SIG-M5 treated with dmso at 0.1 percent for 504 hours (cell line): ENCODE measurements around the gene OCIAD2.
A peak's percentile ranks its signal among the peaks of the same experiment; 100 is the strongest.
"Not testable (repeated sequence)": the region's sequence is repeated elsewhere in the genome, so short reads cannot be mapped to it uniquely, and the experiment has no call there.

Source experiments
- DNase-seq: peaks from one replicate; lab custom pipeline; 2025; ENCODE audit not compliant: unreplicated experiment; lab: John Stamatoyannopoulos, UW

OCIAD2 gene

GRCh38 chr4:48906206-48907173 lies at the start of gene OCIAD2:
Gene OCIAD2 (minus strand): TSS chr4:48906774. CDS start chr4:48904549, 2,225 bp downstream.
- peak; percentile 50 for DNase-seq

- DNase-seq, result no peak
Measured at GRCh38 chr4:48954314-48954713, 47.7 kb upstream of the OCIAD2 start.

DNA sequence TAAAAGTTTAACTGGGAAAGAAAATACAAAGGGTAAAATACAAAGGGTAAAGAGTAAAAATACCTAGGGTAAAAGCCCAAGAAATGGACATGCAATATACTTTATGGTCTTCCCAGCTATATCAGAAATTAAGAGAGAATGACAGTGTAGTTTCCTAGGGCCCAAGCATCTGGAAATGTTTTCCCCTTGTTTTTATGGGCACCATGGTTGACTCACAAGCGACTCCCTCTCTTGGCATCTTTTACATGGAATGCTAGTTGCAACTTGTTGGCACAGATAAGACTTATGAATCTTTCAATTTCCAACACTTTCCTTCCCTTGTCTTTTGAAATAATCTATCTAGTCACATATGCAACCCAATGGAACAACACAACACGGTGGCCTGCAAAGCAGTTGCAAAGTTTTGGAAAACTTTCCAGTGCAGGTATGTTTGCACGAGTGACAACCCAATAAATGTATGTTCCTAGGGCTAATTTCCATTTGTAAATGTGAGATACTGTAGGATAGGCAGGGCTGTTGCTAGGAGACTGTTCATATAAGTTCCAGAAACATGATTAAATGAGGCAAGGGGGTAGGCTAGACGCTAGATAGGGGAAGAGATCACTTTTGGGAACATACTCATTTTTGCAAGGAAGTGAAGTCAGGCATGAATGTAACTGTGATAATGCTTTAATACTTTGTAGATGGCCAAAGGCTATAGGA lies 43.1 kb upstream of the OCIAD2 start:
- DNase-seq, result no peak

- DNase-seq, result no peak
Measured at GRCh38 chr4:48949086-48949485, 42.5 kb upstream of the OCIAD2 start.

DNA sequence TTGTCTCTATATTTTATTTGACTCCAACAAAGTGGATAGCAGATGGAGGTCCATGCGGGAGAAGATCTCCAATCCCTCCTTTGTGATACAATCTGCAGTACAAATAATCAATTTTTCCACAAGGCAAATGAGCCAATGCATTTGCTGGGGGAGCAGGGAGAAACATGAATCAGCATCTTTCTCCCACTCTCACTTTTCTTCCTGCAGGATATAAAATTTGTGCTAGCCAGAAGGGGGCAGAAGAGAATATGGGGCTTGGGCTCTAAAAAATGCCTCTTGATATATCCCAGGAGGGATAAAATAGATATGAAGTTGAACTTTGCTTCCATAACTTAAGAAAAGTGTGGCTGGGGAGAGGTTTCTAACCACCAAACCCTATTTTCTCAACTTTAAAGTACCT lies 41.2 kb upstream of the OCIAD2 start:
- no peak for DNase-seq

GRCh38 chr4:48945981-48946380 lies 39.4 kb upstream of the OCIAD2 start:
- DNase-seq, result no peak

DNA sequence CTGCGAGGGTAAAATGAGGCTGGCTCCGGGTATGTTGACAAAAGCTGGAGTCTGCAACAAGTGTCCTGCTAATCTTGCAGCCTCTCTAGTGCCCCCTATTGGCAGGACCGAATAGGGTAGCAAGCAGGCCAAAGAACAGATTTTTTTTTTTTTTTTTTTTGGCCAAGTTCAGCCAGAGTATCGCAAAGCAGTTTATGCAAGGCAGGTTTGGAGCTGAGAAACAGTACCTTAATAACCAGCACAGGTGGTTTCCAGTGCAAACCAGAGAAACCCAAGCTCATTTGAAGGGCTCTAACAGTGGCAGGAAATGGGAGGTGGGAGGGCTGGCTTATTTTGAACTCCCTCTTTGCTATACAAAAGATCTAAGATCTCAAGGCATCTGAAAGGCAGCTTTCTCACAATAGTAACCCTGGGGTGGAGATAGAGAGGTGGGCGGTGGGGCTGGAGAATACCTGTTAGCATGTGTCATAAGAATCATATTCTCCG lies 38.2 kb upstream of the OCIAD2 start:
- DNase-seq, result no peak

DNA sequence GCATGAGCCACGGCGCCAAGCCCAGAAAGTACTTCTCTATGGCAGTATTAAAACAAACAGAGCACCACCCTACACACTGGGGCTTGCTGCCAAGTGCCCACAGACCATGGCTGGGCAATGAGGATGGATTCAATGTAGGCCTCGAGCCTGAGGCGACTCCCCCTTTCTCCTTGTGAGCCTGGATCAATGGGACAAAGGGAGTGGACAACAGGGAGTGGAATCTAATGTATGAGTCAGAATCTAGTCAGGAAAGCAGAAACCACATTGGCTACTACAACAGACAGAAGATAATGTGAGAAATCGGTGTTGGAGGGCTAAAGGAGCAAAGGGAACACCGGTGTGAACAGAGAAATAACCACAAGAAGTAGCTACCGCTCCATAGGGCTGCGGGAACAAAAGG lies 37.7 kb upstream of the OCIAD2 start:
- DNase-seq, result no peak

GRCh38 chr4:48943387-48943786 lies 36.8 kb upstream of the OCIAD2 start:
- no peak for DNase-seq

DNA sequence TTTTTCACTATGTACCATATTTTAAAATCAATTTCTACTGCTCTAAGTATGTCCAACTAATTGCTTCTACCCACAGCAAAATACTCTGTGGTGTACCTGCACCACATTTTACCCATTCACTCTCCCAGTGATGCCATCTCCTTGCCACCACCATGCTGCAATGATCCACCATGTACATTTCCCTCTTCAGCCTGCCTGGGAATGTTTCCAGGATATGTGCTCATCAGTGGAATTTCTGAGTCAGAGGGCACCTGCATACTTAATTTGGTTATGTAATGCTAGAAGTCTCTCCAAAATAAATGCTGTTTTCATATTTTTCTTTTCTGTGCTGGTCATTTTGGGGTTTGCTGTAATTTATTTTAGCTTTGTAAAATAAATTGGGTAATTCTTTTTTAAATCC lies 33.2 kb upstream of the OCIAD2 start:
- no peak for DNase-seq

GRCh38 chr4:48938831-48939230 lies 32.3 kb upstream of the OCIAD2 start:
- no peak for DNase-seq

DNA sequence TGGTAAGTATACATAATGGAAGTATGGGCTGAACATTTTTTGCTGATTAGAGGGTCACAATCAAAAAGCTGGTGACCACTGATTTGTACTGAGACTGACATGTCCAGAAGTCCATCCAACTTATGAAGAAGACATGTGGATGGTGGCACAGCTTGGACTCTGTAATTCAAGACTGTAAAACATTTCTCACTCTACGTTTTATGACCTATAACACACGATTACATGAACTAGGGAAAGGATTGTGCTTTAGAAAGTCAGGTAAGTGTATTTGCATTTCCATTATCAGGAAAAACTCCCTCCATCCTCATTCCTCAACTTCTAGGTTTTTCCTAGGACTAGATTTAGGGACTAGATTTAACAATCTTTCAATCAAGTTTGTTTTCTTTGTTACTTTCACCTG lies 30.5 kb upstream of the OCIAD2 start:
- DNase-seq, result no peak

GRCh38 chr4:48931459-48931858 lies 24.9 kb upstream of the OCIAD2 start:
- no peak for DNase-seq

- DNase-seq, result no peak
Measured at GRCh38 chr4:48930654-48931053, 24.1 kb upstream of the OCIAD2 start.

DNA sequence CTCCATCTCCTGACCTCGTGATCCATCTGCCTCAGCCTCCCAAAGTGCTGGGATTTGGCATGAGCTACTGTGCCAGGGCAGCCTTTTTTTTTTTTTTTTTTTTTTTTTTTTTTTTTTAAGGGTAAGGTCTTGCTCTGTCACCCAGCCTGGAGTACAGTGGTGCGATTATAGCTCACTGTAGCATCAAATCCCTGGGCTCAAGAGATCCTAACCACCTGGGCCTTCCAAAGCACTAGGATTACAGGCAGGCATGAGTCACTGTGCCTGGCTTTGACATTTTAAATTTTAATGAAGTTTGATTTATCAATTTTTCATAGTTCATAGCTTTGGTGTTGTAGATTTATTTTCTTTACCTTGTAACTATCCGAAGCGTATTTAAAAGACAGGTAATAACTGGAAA lies 17.8 kb upstream of the OCIAD2 start:
- no peak for DNase-seq

GRCh38 chr4:48923065-48923464 lies 16.5 kb upstream of the OCIAD2 start:
- DNase-seq, result not testable (repeated sequence)

GRCh38 chr4:48914311-48914710 lies 7.7 kb upstream of the OCIAD2 start:
- DNase-seq, result no peak

GRCh38 chr4:48913346-48913745 lies 6.8 kb upstream of the OCIAD2 start:
- no peak for DNase-seq

- DNase-seq, result no peak
Measured at GRCh38 chr4:48912349-48912748, 5.8 kb upstream of the OCIAD2 start.

- DNase-seq, result no peak
Measured at GRCh38 chr4:48910511-48910910, 3.9 kb upstream of the OCIAD2 start.

- DNase-seq, result no peak
Measured at GRCh38 chr4:48909697-48910096, 3.1 kb upstream of the OCIAD2 start.

GRCh38 chr4:48908687-48909086 lies 2.1 kb upstream of the OCIAD2 start:
- DNase-seq, result no peak
